GM12878 (cell line): ENCODE results near the gene AKAP9. TPM values are rescaled to one million over a fixed set of nuclear protein-coding genes. Genes with fewer than 3 reads are reported as not detected.

Experiments
- ATAC-seq: fragments of 200-7000 bp; cut with Tn5 transposase; 3 replicates; pipeline ENCODE4 v1.9.1; 2020; ENCODE audit warnings: mild to moderate bottlenecking, moderate library complexity
- BruUV-seq: library from RNA; stranded (reverse); fragments of 400-500 nt; replicated peaks from 2 replicates; lab custom pipeline; 2021; lab: Mats Ljungman, UMichigan
- CTCF ChIA-PET: fragments of 300-600 bp; sonication (Branson Sonifier 250); formaldehyde crosslinking; extraction: SDS; loops from one replicate; lab custom pipeline; 2021; ENCODE audit warnings: inconsistent platforms; lab: Yijun Ruan, JAX
- POLR2A ChIA-PET: fragments of 350-600 bp; formaldehyde crosslinking; extraction: SDS; loops from one replicate; lab custom pipeline; 2021; ENCODE audit warnings: inconsistent platforms; lab: Charles Lee
- RAD21 ChIA-PET: fragments of 300-600 bp; sonication (Branson Sonifier 250); formaldehyde crosslinking; loops from one replicate; lab custom pipeline; 2023; ENCODE audit warnings: antibody characterized with exemption; ENCODE audit not compliant: unreplicated experiment; lab: Charles Lee
- SMC1A ChIA-PET: fragments of 300-600 bp; sonication (Branson Sonifier 250); formaldehyde crosslinking; loops from one replicate; lab custom pipeline; 2023; ENCODE audit not compliant: unreplicated experiment, uncharacterized antibody; lab: Charles Lee
- DNase-seq: peaks from one replicate; pipeline ENCODE4 v3.0.0-alpha.2; 2011; ENCODE audit warnings: low read depth, low spot score
- FAIRE-seq: peaks from 3 replicates; lab custom pipeline; 2011; peaks lifted over from hg19 to GRCh38; lab: Jason Lieb, UNC
- H2AFZ ChIP-seq: 2 replicates; pipeline ENCODE4 v1.6.0; 2011; ENCODE audit warnings: low read depth, low read length, control low read depth; ENCODE audit not compliant: control insufficient read depth
- H3K27ac ChIP-seq: 2 replicates; pipeline ENCODE4 v1.5.1; 2011; ENCODE audit warnings: control low read depth; ENCODE audit not compliant: control insufficient read depth, insufficient read depth
- H3K27me3 ChIP-seq, 2 experiments: replicated peaks in 1 of 2; 2 replicates each; pipeline versions ENCODE4 v1.6.0 to v1.6.1; 2011; ENCODE audit warnings: low read length in 1 of 2; ENCODE audit not compliant: control insufficient read depth in 2 of 2, insufficient read depth in 2 of 2
- H3K36me3 ChIP-seq, 2 experiments: 2 replicates each; pipeline ENCODE4 v1.5.1; 2011; ENCODE audit warnings: low read length in 1 of 2; ENCODE audit not compliant: control insufficient read depth in 2 of 2, insufficient read depth in 2 of 2
- H3K4me1 ChIP-seq: 2 replicates; pipeline ENCODE4 v1.6.1; 2011; ENCODE audit warnings: mild to moderate bottlenecking, low read length, moderate library complexity, mixed read lengths; ENCODE audit not compliant: control insufficient read depth, insufficient read depth
- H3K4me2 ChIP-seq: 2 replicates; pipeline ENCODE4 v1.6.0; 2011; ENCODE audit warnings: control low read depth; ENCODE audit not compliant: control insufficient read depth, insufficient read depth
- H3K4me3 ChIP-seq: fragments of 200-600 bp; sonication (generic); 2 replicates; pipeline ENCODE4 v1.5.1; 2016
- H3K79me2 ChIP-seq: 2 replicates; pipeline ENCODE4 v1.6.0; 2011; ENCODE audit warnings: low read length; ENCODE audit not compliant: control insufficient read depth, insufficient read depth
- H3K9ac ChIP-seq: 2 replicates; pipeline ENCODE4 v1.8.0; 2011; ENCODE audit warnings: low read length, control low read depth, mixed read lengths; ENCODE audit not compliant: control insufficient read depth, insufficient read depth
- H3K9me3 ChIP-seq: replicated peaks from 3 replicates; pipeline ENCODE4 v1.5.1; 2011; ENCODE audit warnings: mild to moderate bottlenecking, low read length; ENCODE audit not compliant: control insufficient read depth, insufficient read depth
- H4K20me1 ChIP-seq: 2 replicates; pipeline ENCODE4 v1.6.0; 2011; ENCODE audit not compliant: control insufficient read depth, insufficient read depth
- BCL11A ChIP-seq: IDR thresholded peaks from 2 replicates; pipeline ENCODE4 v1.6.1; 2011; ENCODE audit warnings: low read depth, low read length
- CHD2 ChIP-seq: IDR thresholded peaks from 2 replicates; pipeline ENCODE4 v1.6.1; 2011; ENCODE audit warnings: low read depth, low read length, improper control_type of control experiment, borderline replicate concordance
- ETV6 ChIP-seq, 2 experiments: fragments of 450-650 bp in 1 of 2; IDR thresholded peaks in 1 of 2; conservative IDR thresholded peaks in 1 of 2; 2 replicates each; pipeline ENCODE4 v1.6.1; 2014; ENCODE audit warnings: antibody characterized with exemption in 1 of 2, borderline replicate concordance in 1 of 2, low read depth in 1 of 2, mild to moderate bottlenecking in 1 of 2, moderate library complexity in 1 of 2
- EZH2 ChIP-seq: IDR thresholded peaks from 2 replicates; pipeline ENCODE4 v1.6.1; 2012; ENCODE audit warnings: low read depth, mild to moderate bottlenecking, control low read depth, inconsistent platforms, low read length, borderline replicate concordance; ENCODE audit not compliant: control insufficient read depth
- IKZF1 ChIP-seq: fragments of 450-650 bp; conservative IDR thresholded peaks from 2 replicates; pipeline ENCODE4 v1.6.1; 2017; ENCODE audit warnings: antibody characterized with exemption, mild to moderate bottlenecking
- NFIC ChIP-seq: IDR thresholded peaks from 2 replicates; pipeline ENCODE4 v1.6.1; 2012; ENCODE audit warnings: low read depth, mild to moderate bottlenecking, inconsistent platforms, low read length, moderate library complexity
- NFXL1 ChIP-seq: fragments of 450-650 bp; IDR thresholded peaks from 2 replicates; pipeline ENCODE4 v1.6.1; 2017; ENCODE audit warnings: antibody characterized with exemption, mild to moderate bottlenecking, borderline replicate concordance
- RAD21 ChIP-seq: IDR thresholded peaks from 2 replicates; pipeline ENCODE4 v1.6.1; 2011; ENCODE audit warnings: mild to moderate bottlenecking, low read depth, low read length, moderate library complexity; ENCODE audit not compliant: insufficient read depth
- RAD51 ChIP-seq: fragments of 450-650 bp; IDR thresholded peaks from 2 replicates; pipeline ENCODE4 v1.6.1; 2016; ENCODE audit warnings: moderate library complexity, mild to moderate bottlenecking, inconsistent platforms
- RELA ChIP-seq: fragments of 450-650 bp; IDR thresholded peaks from 2 replicates; pipeline ENCODE4 v1.8.0; 2014; ENCODE audit warnings: borderline replicate concordance; ENCODE audit not compliant: partially characterized antibody
- SIX5 ChIP-seq: IDR thresholded peaks from 2 replicates; pipeline ENCODE4 v1.6.1; 2011; ENCODE audit warnings: mild to moderate bottlenecking, low read depth, low read length, moderate library complexity; ENCODE audit not compliant: severe bottlenecking
- YY1 ChIP-seq: IDR thresholded peaks from 2 replicates; pipeline ENCODE4 v1.6.1; 2011; ENCODE audit warnings: low read depth, mild to moderate bottlenecking, low read length
- ZNF24 ChIP-seq: fragments of 450-650 bp; IDR thresholded peaks from 2 replicates; pipeline ENCODE4 v1.6.1; 2017; ENCODE audit warnings: antibody characterized with exemption, mild to moderate bottlenecking
- ZSCAN29 ChIP-seq: fragments of 450-650 bp; IDR thresholded peaks from 2 replicates; pipeline ENCODE4 v1.6.1; 2017; ENCODE audit warnings: mild to moderate bottlenecking, moderate library complexity
- WGBS: methylation state at CpG from one replicate; pipeline ENCODE4 v1.1.6; 2016; ENCODE audit warnings: low lambda C conversion rate; ENCODE audit not compliant: insufficient replicate concordance, insufficient coverage; ENCODE audit errors: missing lambda C conversion rate; 5-methylcytosine and 5-hydroxymethylcytosine counted together
- in situ Hi-C: fragments of 300-500 bp; cut with MboI; formaldehyde crosslinking; loops from 9 replicates; pipeline ENCODE4 v1.14.3; 2018; ENCODE audit warnings: mixed read lengths
- intact Hi-C: fragments of 100-400 bp; cut with micrococcal nuclease; formaldehyde crosslinking; loops from one replicate; pipeline ENCODE4 v1.14.2; 2022; ENCODE audit not compliant: unreplicated experiment
- polyA plus RNA-seq, 11 experiments: library from polyadenylated mRNA; depleted of rRNA in 4 of 11; unstranded in 6 of 11; stranded (reverse) in 5 of 11; fragments of >200 nt; fragmentation: Nextera tagmentation in 4 of 11; fragmentation: Illumina TruSeq in 1 of 11; extraction: Ambion mirVana in 4 of 11; extraction: Trizol in 1 of 11; gene quantifications; 1 replicate in 1 of 11; 2 replicates in 10 of 11; pipeline versions ENCODE4 v1.2.1 to v1.2.3, GENCODE V29; 2011 to 2016; ENCODE audit warnings: inconsistent platforms in 2 of 11, missing spikeins in 2 of 11, low read depth in 1 of 11
- total RNA-seq, 4 experiments: library from RNA; depleted of rRNA in 3 of 4; stranded (reverse); fragments of >200 nt in 3 of 4; fragmentation: Illumina TruSeq in 1 of 4; extraction: Trizol in 1 of 4; gene quantifications; 2 replicates each; pipeline versions ENCODE4 v1.2.1 to v1.2.3, GENCODE V29; 2013 to 2021

AKAP9 gene
- total and polyA plus RNA-seq, 10 of the 15 experiments (the other 5 are each of a cell fraction or from before 2014, with no cell fraction given): 21.1 to 62.8 (median 31.6) TPM

GRCh38 chr7:92088266-92088665, 147.6 kb downstream of the AKAP9 start:
- ChIA-PET SMC1A (interaction anchor here (1.2 to 1.6 kb wide), 2 partner anchors 9 to 36 kb away, joined by 3 read pairs; no protein-coding TSS in a partner anchor), POLR2A (no interaction called here), CTCF (no interaction called here), RAD21 (no interaction called here)
- intact Hi-C loops (no loop called here), in situ Hi-C loops (no loop called here)
- Histone ChIP-seq H3K4me2 (no peak overlapping the region), H3K9me3 (no peaks in the 10 kb centered on the region), H3K27me3 (no peaks in the 10 kb centered on the region), H4K20me1 (no peaks in the 10 kb centered on the region), H3K4me1 (no peaks in the 10 kb centered on the region), H3K36me3 (peaks cover 0 to 21% of the 10 kb centered on the region in 2 experiments; a peak in 2 of 4 replicates), H3K27ac (no peak overlapping the region), H2AFZ (no peak overlapping the region), H3K4me3 (no peak overlapping the region), H3K9ac (no peak overlapping the region), H3K79me2 (no peaks in the 10 kb centered on the region)
- 100% methylated on average over 1 of the region's 1 CpG for whole genome bisulfite sequencing
- ATAC-seq (no peak), FAIRE-seq (no peak), DNase-seq (no peak)
- no peak for TF ChIP-seq IKZF1
- no peak for TF ChIP-seq ETV6 (conservative IDR thresholded peaks at IDR 0.05 in 1 of 2, IDR thresholded peaks at IDR 0.05 in 1 of 2; ENCODE audit: borderline replicate concordance in 1 of 2, low read depth in 1 of 2)
- no peak for TF ChIP-seq RAD51
- TF ChIP-seq NFIC: no peak
- TF ChIP-seq YY1: no peak
- no peak for TF ChIP-seq ZNF24
- TF ChIP-seq CHD2: no peak
- TF ChIP-seq NFXL1: no peak
- BruUV-seq: no TSS peak

GRCh38 chr7:92092210-92092609, 151.5 kb downstream of the AKAP9 start:
- TF ChIP-seq BCL11A: no peak
- TF ChIP-seq EZH2: no peak
- no peak for TF ChIP-seq YY1
- TF ChIP-seq RAD21: no peak
- TF ChIP-seq RELA: no peak
- TF ChIP-seq ZSCAN29: no peak
- no peak for TF ChIP-seq SIX5
- Histone ChIP-seq H3K9me3 (no peaks in the 10 kb centered on the region), H3K36me3 (peaks cover 0 to 25% of the 10 kb centered on the region in 2 experiments; a peak in 3 of 4 replicates), H3K4me2 (no peak overlapping the region), H3K4me1 (no peaks in the 10 kb centered on the region), H2AFZ (no peak overlapping the region), H3K4me3 (no peak overlapping the region), H3K9ac (no peak overlapping the region), H3K27ac (no peak overlapping the region), H4K20me1 (no peaks in the 10 kb centered on the region), H3K79me2 (no peaks in the 10 kb centered on the region), H3K27me3 (no peaks in the 10 kb centered on the region)
- DNase-seq: no peak
- POLR2A ChIA-PET: no interaction called here
- 81% methylated on average over 1 of the region's 1 CpG for WGBS
- intact Hi-C loops (no loop called here), in situ Hi-C loops (no loop called here)
- RAD21 ChIA-PET: interaction anchor here (0.6 kb wide), 1 partner anchor 341 kb away, joined by 3 read pairs; no protein-coding TSS in a partner anchor
- no peak for ATAC-seq
- CTCF ChIA-PET: interaction anchor here (1.2 kb wide), 2 partner anchors 87 to 146 kb away, joined by 3 to 4 read pairs; no protein-coding TSS in a partner anchor
- SMC1A ChIA-PET: interaction anchor here (0.9 kb wide), 1 partner anchor 28 kb away, joined by 3 read pairs; no protein-coding TSS in a partner anchor
- BruUV-seq: no TSS peak
- no peak for FAIRE-seq
